Activated CD8-positive, alpha-beta memory T cell treated with anti-CD3 and anti-CD28 coated beads for 24 hours (primary cell): Measurements from ENCODE around the gene OR10V1.

Experiments used
- DNase-seq: peaks from one replicate; pipeline ENCODE4 v3.0.0-alpha.2; 2020

Gene OR10V1, protein sequence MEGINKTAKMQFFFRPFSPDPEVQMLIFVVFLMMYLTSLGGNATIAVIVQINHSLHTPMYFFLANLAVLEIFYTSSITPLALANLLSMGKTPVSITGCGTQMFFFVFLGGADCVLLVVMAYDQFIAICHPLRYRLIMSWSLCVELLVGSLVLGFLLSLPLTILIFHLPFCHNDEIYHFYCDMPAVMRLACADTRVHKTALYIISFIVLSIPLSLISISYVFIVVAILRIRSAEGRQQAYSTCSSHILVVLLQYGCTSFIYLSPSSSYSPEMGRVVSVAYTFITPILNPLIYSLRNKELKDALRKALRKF

DNA sequence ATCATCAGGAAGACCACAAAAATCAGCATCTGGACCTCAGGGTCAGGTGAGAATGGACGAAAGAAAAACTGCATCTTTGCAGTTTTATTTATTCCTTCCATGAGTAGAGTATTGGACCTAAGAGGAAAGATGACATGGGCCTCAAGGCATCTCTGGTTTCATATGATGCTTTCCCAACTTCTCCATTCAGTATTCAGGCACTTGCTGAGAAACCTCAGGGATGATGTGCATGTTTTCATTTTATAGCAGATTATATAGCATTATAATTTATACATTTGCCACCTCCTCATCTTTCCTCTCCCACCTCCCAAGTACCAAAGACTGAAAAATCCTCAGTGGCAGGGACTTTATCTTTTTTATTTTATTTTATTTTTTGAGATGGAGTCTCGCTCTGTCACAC, at the start of gene OR10V1:
TSS of gene OR10V1 (minus strand) at position 101 of the 400 bp plus-strand sequence. CDS start at position 101, 0 bp downstream.
- DNase-seq, result no peak

- no peak for DNase-seq
Observed at GRCh38 chr11:59761993-59762392, 48.3 kb upstream of the OR10V1 start.

DNA sequence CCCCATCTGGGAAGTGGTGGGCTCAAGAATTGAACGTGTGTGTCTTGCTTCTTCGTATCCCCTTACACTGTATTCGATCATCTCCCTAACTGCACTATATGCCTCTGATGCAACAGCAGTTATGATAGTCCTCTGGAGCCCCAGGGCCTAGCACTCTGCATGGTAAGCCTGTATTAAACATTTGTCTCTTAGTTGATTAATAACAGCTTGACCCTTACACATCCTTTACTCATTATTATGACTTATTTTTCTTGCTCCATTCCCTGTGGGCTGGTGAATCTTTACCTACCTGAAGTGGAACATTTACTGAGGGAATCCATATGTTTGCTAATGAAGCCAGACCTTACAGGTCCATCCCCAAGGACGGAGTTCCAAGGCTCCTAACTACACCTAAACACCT, 47.1 kb upstream of the OR10V1 start:
- no peak for DNase-seq

GRCh38 chr11:59759900-59760299, 46.3 kb upstream of the OR10V1 start:
- no peak for DNase-seq

DNA sequence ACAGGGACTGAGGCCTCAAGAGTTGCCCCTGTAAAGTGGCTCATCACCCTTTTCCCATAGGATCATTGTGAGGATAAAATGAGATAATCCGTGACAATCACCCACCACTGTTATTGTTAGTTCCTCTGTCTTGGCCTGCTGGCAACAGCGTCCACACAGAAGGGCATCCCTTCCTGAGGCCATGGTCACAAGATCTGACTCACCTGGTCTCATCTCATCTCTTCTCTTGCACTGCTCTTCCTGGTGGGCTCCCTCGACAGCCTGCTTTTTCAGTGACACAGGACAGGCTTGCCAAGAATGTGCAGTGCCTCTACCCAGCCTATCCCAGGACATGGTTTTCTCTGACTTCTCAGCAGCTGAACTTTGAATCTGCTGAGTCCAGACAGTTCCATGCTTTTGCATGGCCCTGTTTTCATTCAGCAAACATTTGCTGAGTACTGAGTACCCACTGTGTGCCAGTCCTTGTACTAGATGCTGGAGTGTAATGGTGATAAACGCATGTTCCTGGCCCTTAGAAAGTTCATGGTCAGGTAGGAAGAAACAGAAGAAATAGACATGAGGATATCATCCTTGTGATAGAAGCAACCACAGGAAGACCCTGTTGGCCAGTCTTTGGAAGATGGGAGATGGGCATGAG, 44.9 kb upstream of the OR10V1 start:
- DNase-seq, result no peak

DNA sequence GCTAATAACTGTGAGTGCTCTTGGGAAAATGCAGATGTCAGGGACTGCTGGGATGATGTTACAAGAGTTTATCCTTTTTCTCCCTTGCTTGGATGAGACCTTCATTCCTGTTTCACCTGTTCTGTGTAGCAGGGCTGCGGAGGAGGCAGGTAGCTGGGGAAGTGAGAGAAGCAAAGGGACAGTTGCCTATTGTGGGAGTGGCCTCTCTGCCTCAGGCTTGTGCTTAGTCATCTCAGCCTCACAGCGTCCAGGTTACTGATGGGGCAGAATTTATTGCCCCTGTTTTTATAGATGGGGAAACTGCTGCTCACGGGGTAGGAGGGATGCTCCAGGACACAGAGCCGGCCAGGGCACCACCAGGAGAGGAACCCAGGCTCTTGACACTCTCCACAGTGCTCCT, 43.2 kb upstream of the OR10V1 start:
- no peak for DNase-seq

DNA sequence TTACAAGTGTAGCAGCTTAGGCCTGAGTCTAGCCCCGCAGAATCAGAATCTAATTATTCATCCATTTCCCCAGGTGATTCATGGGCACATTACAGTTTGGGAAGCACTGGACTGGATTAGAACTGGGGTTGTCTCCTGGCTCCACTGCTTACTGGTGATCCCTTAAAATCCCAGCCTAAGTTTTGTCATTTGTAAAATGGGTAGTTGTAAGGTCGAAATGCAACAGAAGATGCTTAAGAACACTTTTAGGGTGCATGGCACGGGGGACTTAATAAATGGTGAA, 42.9 kb upstream of the OR10V1 start:
- no peak for DNase-seq

- DNase-seq, result peak; percentile 75
Observed at GRCh38 chr11:59755701-59756557, 42.3 kb upstream of the OR10V1 start.

DNA sequence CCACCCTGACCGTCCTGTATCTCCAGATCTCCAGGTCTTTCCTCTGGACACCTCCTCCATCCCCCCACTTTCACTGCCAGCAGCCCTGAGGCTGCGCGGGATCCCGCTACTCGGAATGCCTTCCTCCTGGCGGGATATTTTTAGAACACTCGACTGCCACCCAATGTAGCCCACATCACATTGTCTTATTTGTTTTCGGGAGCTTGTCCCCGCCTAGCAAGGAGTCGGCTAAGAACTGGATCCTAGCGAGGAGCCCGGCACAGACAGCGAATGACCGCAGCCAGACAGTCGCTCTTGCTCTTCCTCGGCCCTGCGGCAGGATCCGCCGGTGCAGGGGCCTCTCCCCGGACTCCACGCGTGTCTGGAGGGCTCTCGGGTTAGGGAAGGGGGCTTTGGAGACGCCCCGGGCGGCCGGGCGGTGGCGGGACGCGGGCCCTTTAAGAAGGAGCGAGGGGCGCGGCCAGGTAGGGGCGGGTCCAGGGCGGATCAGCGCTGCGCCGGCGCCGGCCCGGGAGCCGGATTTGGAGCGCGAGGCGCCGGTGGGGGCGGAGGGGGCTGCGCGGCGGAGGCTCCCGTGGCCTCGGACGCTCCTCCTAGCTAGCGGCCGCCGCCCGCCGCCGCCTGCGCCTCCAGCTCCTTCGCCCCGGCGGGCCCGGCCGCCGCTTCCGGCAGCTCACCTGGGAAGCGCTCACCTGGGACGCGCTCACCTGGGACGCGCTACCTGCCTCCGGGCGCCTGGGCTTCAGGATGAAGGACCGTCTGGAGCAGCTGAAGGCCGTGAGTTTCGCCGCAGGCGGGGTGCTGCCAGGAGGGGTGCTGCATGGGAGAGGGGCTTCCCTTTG, 41.4 kb upstream of the OR10V1 start, which contains the start of gene STX3:
TSS of gene STX3 (plus strand) at position 518 of the 842 bp plus-strand sequence. CDS start at position 748, 230 bp downstream.
- DNase-seq, result peak; percentile 88

- DNase-seq, result peak; percentile 70
Observed at GRCh38 chr11:59754494-59754858, 40.8 kb upstream of the OR10V1 start.

DNA sequence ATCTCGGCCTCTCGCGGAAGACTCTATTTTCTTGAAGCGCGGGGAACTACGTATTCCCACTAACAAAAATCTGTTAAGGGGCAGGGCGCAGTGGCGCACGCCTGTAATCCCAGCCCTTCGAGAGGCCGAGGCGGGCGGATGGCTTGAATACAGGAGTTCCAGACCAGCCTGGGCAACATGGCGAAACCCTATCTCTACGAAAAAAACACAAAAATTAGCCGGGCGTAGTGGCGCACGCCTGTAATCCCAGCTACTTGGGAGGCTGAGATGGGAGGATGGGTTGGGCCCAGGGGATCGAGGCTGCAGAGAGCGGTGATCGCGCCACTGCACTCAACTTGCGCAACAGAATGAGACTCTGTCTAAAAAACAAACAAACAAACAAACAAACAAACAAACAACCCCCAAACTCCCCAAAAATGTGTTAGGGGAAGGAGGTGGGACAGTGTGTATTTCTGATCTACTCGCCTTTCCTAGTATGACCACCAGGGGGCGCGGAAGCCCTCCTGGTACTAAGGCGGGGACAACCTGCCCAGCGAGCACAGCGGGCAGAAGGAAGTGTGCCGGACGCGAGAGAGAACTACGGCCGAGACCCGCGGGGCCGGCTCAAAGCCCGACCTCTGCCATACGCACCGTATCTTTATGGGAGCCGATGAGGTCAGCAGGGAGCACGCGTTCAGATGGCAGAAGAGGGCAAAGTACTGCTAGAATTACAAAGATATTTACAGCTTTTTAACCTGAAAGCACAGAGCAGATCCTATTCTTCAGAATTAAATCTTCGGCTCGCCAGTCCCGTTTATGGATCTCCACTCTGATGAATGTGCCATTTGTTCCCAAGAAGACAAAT, 40.2 kb upstream of the OR10V1 start:
- DNase-seq, result peak; percentile 92

DNA sequence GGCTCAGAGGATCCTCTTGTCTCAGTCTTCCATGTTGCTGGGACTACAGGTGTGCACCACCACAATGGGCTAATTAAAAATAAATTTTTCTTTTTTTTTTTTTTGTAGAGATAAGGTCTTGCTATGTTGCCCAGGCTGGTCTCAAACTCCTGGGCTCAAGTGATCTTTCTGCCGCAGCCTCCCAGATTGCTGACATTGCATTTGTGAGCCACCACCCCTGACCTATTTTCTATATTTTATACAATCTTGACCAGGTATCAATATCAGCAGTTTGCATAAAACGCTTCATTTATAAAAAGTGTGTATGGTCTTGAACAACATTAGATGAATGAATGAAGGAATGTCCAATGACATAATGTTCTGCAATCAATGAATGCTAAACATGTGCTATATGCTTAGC, 32.5 kb upstream of the OR10V1 start:
- no peak for DNase-seq

DNA sequence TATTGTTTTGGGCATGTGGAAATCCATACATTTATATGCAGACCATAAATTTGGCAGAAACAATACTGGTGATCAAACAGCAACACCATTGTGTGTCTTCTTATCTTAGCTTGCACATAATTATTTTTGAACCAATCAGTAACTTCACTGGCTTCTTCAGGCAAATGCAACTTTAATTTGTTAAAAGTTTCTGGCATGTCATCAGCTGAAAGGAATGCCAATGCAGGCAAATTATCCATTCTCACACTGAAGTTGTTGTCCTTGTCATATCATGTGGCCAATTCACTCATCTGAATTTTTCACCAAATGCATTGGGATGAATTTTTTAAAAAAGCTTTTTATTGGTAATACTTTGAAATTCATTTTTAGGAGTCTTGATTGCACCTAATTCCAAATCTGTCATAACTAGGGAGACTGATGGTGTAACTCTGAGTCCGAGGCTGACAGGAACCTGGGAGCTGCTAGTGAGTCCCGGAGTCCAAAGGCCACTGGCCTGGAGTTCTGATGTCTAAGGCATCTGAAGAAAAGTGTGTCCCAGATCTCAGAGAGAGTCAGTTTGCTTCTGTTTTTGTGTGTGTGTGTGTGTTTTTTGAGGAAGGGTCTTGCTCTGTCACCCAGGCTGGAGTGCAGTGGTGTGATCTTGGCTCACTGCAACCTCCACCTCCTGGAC, 17.4 kb upstream of the OR10V1 start:
- DNase-seq, result no peak

- no peak for DNase-seq
Observed at GRCh38 chr11:59729834-59730233, 16.2 kb upstream of the OR10V1 start.

GRCh38 chr11:59728913-59729312, 15.3 kb upstream of the OR10V1 start:
- no peak for DNase-seq

DNA sequence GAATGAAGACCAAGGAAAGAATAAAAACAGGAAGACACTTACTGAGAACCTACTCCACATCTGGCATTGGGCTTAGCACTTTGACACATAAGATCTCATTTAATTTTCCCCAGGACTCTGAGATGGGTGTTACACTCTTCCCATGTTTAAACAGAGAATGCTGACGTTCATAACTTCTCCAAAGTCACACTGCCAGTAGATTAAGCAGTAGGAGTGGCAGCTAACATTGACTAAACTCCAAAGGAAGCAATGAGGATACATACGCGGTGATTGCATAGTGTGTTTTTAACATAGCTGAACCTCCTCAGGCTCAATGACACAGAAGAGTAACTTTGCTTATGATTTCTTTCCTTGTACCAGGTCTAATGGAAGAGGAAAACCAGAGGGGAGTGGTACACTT, 14.5 kb upstream of the OR10V1 start:
- DNase-seq, result no peak

DNA sequence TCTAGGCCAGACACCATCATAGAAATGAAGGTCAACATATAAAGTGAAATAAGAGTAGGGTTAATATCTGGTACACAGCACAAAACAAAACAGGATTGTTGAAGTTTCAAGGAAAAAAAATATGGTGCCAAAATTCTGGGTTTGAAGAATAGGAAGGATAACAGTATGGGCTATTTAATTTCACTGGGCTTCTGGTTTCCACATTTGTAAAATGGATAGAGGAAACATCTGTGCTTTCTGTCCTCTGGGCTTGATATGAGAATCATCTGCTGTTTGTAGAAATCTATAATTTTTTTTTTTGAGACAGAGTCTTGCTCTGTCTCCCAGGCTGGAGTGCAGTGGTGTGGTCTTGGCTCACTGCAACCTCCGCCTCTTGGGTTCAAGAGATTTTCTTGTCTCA, 13.8 kb upstream of the OR10V1 start:
- no peak for DNase-seq

DNA sequence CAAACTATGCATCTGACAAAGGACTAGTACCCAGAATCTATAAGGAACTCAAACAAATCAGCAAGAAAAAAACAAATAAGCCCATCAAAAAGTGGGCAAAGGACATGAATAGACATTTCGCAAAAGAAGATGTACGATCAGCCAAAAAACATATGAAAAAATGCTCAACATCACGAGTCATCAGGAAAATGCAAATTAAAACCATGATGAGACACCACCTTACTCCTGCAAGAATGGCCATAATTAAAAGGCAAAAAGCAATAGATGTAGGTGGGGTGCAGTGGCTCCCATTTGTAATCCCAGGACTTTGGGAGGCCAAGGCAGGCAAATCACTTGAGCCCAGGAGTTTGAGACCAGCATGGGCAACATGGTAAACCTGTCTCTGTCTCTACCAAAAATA, 10.4 kb upstream of the OR10V1 start:
- DNase-seq, result no peak

DNA sequence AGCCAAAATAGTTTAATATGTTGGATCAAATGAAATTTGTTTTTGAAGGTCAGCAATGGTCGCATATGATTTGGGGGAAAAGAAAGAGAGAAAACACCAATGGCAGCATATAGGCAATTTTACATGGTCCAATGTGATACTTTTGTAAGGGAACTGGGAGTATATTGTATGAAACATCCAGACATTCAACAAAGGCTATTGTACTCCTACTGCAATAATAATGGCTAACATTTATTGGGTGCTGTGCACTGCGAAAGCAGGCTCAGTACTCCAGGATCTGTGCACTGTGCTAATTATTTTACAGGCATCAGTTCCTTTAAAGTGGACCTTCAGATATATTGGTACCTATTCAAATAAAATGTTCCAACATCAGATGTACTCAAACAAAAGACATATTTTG, 5.9 kb upstream of the OR10V1 start:
- DNase-seq, result no peak

- DNase-seq, result no peak
Observed at GRCh38 chr11:59716051-59716450, 2.4 kb upstream of the OR10V1 start.

DNA sequence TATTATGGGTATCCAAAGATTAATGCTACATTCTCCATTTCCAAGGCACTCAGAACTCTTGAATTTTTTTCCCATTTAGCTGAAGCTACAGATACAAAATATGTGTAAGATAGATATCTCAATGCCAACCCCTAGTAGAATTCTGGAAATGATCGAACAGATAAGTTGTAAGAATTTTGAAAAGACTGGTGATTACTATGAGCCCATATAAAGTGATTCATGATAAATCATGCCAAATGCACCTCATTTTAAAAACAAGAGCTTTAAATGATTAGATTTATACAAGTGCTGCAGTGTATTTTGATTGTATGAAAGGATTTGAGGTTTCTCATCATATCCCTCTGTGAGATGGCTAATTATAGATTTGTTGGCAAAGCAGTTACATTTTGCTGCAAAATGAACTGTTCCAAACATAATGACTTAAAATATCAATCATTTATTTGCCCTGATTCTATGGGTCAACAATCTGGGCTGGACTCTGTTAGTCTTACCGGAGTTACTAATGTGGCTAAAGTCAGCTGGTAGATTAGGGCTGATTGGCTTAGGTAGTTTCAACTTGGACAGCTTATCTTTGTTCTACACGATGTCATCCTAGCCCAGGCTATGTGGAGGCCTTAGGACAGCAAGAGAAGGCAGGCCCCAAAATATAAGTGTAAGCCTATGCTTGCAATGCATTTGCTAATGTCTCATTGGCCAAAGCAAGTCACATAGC, 3.4 kb downstream of the OR10V1 start:
- no peak for DNase-seq
